ENCODE results near the gene SPTLC1.

GRCh38 chr9:92036756-92037155 is 78.5 kb downstream of the SPTLC1 start:
- TF ChIP-seq GABPA (IDR thresholded peaks at IDR 0.05; ENCODE audit: borderline replicate concordance, insufficient read depth, low read length) (no peak), E2F6 (IDR thresholded peaks at IDR 0.05) (no peak), CREB1 (IDR thresholded peaks at IDR 0.05) (no peak), CTCF (IDR thresholded peaks at IDR 0.05; ENCODE audit: control extremely low read depth in 1 of 3, insufficient read depth in 1 of 3, low read depth in 1 of 3, low read length in 3 of 3) (no peak), NRF1 (IDR thresholded peaks at IDR 0.05; ENCODE audit: low read depth, low read length) (no peak), RFX5 (IDR thresholded peaks at IDR 0.05; ENCODE audit: borderline replicate concordance, low read depth, low read length) (no peak), TAF1 (IDR thresholded peaks at IDR 0.05; ENCODE audit: low read depth, low read length) (no peak), POLR2AphosphoS5 (IDR thresholded peaks at IDR 0.05; ENCODE audit: low read depth, low read length) (no peak), EZH2 (IDR thresholded peaks at IDR 0.05; ENCODE audit: low read depth, low read length, severe bottlenecking) (no peak)
